Measurements from ENCODE around the gene DSCAML1. TPM values are rescaled to one million over a fixed set of nuclear protein-coding genes. Genes with fewer than 3 reads are reported as not detected.

Gene DSCAML1
- total RNA-seq, 1 donor from 2014 or later, result not detected

GRCh38 chr11:117725048-117725734, 71.8 kb downstream of the DSCAML1 start:
- DNase-seq (ENCODE audit: low read depth, low spot score), result no peak

DNA sequence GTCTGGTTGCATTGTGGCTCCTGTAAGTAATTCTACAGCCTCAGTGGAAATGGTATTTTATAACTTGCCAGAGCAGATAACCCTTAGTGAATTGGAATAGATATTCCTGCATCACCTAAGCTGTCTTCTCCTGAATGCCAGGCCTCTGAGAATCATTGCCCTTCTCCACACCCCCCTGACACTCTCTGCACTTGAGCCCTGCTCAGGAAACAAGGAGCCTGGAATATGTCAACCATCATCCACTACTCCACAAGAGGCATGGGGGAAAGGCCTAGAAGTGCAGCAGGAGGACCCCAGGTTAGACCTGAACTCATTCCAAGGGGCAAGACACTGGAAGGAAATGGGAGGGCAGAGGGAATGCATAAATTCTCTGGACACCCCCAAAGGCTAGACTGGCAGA, 72.4 kb downstream of the DSCAML1 start:
- no peak for DNase-seq (ENCODE audit: low read depth, low spot score)

- no peak for DNase-seq (ENCODE audit: low read depth, low spot score)
These were observed 72.9 kb downstream of the DSCAML1 start for GRCh38 chr11:117724104-117724503.

DNA sequence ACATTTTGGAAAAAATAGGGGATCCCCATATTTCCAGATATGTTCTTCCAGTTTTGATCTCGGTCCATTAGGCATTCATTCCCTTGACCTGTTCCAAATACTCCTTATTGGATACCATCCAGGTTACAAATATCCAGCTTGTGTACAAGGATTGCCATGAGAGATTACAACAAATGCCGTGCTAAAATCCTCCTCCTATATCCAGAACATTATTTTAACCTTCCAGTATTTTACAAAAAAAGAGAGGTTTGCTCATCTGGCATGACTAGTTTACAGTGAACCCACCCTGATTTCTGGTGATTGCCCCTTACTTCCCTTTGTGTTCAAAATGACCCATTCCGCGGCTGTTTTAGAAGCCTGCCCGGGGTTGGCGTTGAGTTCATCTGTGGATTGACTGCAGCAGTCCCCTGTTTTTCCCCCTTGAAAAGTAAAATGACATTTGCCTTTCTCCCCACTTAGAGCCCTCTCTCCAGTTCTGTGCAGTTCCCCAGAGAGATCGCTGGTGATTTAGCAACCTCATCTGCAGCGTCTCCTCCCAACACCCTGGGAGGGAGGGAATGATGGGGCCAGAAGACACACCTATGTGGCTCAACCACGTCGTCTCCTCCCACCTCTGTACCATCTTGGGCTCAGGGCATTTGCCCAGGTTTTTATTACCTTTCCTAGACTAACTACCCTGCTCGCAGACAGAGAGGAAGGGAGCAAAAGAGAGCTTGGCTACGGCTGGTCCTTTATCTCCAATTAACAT, 73.6 kb downstream of the DSCAML1 start:
- no peak for DNase-seq (ENCODE audit: low read depth, low spot score)

DNA sequence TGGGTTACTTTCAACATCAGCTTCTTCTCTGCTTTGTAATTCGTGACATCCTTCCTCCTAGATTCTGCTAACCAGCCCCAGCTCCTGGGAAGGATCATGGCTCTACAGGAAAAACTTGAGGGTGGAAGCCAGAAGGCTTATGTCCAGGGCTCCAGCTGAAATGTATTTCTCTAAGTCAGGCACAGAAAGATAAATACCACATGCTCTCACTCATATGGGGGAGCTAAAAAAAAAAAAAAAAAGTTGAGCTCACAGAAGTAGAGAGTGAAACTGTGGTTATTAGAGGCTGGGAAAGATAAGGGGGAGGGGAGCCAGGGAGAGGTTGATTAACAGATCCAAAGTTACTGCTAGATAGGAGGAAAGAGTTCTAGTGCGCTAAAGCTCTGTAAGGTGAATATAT, 74.9 kb downstream of the DSCAML1 start:
- no peak for DNase-seq (ENCODE audit: low read depth, low spot score)

DNA sequence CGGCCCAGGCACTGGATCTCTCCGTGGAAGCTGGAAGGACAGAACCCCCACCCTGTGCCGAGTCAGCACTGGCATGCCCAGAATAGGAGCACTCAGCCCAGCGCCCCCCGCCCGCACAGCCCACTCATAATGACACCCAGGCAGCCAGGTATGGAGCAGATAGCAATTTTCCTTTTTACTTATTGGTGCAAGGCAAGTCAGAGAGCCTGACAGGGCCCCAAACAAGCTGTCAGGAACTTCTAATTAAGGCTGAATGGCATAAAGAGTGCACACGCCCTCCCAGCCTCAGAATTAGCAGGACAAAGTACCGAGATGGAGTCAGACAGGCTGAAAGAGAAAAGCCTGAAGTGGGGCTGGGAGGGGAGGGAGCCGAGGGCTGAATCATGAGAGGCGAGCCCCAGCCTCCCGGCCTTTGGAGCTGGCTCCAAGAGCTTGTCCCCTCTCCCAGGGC, 76.9 kb downstream of the DSCAML1 start:
- DNase-seq (ENCODE audit: low read depth, low spot score), result no peak

DNA sequence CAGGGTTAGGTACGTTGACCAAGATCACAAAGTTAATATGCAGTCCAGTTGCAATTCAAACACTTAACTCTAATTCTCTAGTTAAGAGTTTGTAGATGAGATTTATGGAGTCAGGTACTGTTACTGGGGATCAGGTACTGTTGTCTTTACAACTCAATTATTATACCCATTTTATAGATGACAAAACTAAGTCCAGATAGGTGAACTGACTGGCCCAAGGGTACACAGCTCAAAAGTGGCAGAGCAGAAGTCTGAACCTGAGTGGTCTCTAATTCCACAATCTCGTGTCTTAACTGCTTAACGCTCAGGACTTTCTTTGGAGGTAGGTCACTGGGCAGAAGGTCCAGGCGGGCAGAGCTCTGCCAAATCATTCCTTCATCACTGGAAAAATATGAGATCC, 77.5 kb downstream of the DSCAML1 start:
- DNase-seq (ENCODE audit: low read depth, low spot score), result no peak

GRCh38 chr11:117717485-117718314, 79.3 kb downstream of the DSCAML1 start:
- DNase-seq (ENCODE audit: low read depth, low spot score), result no peak

DNA sequence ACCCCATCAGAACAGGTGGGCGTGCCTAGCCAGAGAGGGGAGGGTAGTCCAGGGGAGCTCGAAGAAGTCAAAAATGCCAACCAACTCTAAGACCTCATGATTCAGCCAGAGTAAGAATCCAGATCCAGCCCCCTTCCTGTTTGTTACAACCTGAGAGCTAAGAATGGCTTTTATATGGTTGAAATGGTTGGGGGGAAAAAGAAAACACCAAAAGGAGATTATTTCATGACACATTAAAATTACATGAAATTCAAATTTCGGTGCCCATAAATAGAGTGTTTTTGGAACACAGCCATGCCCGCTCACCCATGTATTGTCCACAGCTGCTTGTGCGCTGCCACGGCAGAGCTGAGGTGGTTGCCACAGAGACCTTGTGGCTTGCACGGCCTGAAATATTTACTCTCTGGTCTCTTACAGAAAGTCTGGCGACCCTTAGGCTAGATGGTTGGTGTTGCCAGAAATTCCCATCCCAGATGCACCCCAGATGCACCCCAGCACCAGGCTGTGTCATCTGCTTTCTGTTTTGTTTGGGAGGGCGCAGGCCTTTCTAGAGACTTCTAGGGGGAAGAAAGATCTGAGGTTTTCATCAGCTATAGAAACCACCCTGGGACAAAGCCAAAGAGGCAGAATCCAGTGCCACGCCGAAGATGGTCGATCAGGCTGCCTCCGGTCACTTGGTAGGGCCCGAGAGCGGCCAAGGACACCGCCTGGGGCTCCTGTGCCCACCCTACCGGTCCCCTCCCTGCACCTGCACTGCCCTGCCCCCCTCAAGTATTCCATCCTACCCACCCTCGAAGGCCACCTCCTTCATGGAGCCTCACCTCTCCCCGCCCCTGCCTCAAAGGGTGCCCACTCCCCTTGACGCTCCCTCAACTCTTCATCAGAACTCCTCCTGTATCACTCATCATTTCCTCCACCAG, 80.2 kb downstream of the DSCAML1 start:
- DNase-seq (ENCODE audit: low read depth, low spot score), result no peak

DNA sequence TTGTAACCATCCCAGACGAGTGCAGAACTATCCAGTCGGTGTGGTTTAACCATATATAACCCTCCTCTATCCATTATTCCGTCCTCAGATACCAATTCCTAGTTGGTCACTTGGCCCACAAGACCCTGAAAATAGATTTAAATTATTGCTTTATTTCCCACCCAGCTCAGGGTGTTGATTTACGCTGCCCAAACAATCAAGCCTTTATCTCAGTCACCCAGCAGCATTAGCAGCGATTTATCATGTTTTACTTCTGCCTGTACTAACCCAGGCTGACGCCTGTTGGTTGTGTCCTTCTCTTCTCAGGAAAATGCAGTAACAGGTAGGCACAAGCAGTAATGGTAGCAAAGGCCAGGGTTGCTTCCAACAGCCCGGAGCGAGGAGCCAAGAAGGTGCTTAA, 81.2 kb downstream of the DSCAML1 start:
- no peak for DNase-seq (ENCODE audit: low read depth, low spot score)

DNA sequence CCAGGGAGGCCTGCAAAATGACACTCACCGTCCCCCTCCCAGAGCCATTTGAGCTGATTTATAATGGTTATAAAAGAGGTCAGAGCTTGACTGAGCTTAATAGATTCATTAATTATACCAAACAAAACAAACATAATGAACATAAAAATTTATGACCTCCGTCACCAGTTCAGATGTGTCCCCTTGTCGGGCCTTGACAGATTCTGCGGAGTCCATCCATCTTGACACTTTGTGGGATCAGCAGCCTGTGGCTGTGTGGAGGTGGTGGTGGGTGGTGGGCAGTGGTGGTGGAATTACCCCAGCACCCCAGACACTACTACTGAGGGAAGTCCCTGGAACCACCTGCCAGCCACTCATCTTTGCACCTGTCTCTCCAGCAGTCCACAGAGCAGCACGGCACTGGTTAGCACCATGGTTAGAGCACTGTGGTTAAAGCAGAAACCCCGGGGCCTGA, 83.5 kb downstream of the DSCAML1 start:
- DNase-seq (ENCODE audit: low read depth, low spot score), result no peak

DNA sequence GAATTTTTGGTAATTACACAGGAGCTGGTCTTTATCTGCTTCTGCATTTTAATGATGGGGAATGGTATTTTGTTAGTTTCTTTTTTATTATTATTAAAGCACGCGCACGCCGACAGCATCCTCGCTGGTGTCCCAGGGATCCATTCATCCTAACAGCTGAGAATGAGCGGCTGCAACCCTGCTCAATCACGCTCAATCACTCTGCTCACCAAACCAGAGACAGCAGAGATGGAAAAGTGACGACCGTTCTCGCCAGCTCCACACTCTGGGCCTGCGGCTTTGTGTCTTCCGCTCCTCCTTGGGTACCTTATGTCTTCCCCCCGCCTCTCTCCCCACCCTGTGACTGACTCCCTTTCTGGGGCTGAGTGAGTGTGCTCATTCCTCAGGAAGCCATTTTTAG, 84.5 kb downstream of the DSCAML1 start:
- DNase-seq (ENCODE audit: low read depth, low spot score), result no peak

DNA sequence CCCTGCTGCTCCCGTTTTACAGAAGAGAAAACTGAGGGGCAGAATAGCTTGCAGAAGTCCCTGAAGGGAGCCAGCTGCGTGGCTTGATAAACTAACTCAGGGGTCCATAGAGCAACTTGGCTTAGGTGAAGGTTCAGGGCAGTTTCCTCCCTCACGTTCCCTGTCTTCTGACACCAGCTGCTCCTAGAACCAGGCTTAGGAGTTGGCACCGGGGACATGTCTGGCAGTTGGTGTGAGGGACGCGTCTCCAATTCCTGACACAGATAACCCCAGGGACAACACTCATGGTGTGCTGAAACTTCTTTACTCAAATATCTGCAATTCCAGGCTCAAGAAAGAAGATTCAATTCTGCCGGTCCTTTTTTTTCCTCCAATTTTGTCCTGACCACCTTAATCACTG, 85.7 kb downstream of the DSCAML1 start:
- no peak for DNase-seq (ENCODE audit: low read depth, low spot score)

DNA sequence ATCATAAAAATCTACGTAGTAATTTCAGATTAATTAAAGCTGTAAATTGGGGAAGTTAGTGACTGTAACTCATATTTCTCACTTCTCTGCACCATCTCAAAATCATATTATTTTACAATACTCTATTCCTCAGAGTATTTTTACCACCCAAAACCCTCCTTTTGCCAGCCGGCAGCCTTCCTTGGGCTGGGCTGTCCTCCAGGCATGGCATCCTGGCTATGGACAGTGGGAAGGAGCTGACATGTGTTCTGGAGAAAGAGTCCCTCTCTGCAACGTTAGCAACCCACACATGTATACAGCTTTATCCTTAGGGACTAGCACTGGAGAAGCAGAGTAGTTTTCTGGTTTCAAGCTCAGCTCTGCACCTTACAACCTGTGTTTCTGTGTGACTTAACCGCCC, 86.8 kb downstream of the DSCAML1 start:
- no peak for DNase-seq (ENCODE audit: low read depth, low spot score)

- DNase-seq (ENCODE audit: low read depth, low spot score), result no peak
These were observed 90.6 kb downstream of the DSCAML1 start for GRCh38 chr11:117706322-117706814.

GRCh38 chr11:117705866-117706265, 91.2 kb downstream of the DSCAML1 start:
- DNase-seq (ENCODE audit: low read depth, low spot score), result no peak

GRCh38 chr11:117704395-117705100, 92.5 kb downstream of the DSCAML1 start:
- no peak for DNase-seq (ENCODE audit: low read depth, low spot score)

- no peak for DNase-seq (ENCODE audit: low read depth, low spot score)
These were observed 93.9 kb downstream of the DSCAML1 start for GRCh38 chr11:117702946-117703598.

DNA sequence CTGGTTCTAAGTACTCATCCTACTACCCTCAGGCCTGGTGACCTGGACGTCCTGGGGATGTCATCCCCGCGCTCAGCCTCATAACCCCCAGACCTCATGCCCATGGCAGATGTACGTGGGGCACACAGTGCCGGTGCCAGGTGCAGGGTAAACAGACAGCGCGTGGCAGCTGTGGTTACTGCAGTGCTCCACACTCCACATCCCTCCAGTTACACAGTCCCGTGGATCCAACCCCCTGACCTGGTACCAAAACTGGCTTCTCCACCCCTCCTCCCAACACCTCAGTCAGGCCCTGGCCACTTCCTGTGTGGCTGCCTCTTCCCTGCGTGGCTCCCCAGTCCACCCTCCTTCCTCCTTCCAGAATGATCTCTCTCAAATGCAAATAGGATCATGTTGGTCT, 95.2 kb downstream of the DSCAML1 start:
- no peak for DNase-seq (ENCODE audit: low read depth, low spot score)

DNA sequence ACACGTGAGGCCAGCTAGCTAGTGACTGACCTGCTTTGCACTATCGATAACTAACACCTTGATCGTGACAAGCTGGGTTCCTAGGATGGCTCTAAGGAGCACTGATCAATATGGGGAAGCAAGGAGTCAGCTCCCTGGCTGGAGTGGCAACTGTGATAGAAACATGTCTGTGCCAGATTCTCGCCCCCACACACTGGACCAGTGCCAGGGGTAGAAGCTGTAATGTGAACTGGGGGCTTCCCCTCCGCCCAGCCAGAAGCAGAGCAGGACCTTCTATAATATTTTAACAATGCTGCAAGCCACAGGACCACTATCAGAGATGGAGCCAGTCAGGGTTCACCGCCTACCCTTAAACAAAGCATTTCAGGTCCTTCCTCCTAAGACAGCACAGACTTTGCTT, 96.5 kb downstream of the DSCAML1 start:
- DNase-seq (ENCODE audit: low read depth, low spot score), result no peak
